B cell (primary cell): ENCODE data around the gene FAM111A.

ENCODE experiments used
- EZH2 ChIP-seq: IDR thresholded peaks from 2 replicates; pipeline ENCODE4 v1.6.1; 2012; ENCODE audit warnings: borderline replicate concordance, low read depth, mild to moderate bottlenecking, moderate library complexity, low read length; ENCODE audit not compliant: insufficient read depth, poor library complexity, severe bottlenecking
- TF ChIP-seq, protein P1 (sequence below): fragments of 200-600 bp; IDR thresholded peaks from one replicate; pipeline ENCODE4 v1.8.0; 2022; ENCODE audit warnings: antibody characterized with exemption, mild to moderate bottlenecking

- TF ChIP-seq, protein P1, sequence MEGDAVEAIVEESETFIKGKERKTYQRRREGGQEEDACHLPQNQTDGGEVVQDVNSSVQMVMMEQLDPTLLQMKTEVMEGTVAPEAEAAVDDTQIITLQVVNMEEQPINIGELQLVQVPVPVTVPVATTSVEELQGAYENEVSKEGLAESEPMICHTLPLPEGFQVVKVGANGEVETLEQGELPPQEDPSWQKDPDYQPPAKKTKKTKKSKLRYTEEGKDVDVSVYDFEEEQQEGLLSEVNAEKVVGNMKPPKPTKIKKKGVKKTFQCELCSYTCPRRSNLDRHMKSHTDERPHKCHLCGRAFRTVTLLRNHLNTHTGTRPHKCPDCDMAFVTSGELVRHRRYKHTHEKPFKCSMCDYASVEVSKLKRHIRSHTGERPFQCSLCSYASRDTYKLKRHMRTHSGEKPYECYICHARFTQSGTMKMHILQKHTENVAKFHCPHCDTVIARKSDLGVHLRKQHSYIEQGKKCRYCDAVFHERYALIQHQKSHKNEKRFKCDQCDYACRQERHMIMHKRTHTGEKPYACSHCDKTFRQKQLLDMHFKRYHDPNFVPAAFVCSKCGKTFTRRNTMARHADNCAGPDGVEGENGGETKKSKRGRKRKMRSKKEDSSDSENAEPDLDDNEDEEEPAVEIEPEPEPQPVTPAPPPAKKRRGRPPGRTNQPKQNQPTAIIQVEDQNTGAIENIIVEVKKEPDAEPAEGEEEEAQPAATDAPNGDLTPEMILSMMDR, result no peak
- no peak for TF ChIP-seq EZH2
These were observed 12.0 kb downstream of the FAM111A start for GRCh38 chr11:59154610-59155009.
